Panc1 (cell line): ENCODE measurements around the gene TUBGCP3. TPM values are rescaled to one million over a fixed set of nuclear protein-coding genes. Genes with fewer than 3 reads are reported as not detected.

Experiments
- ATAC-seq: fragments of 200-7000 bp; cut with Tn5 transposase; 2 replicates; pipeline ENCODE4 v1.9.1; 2020; ENCODE audit warnings: mild to moderate bottlenecking, moderate library complexity
- BruUV-seq: library from RNA; stranded (reverse); fragments of 400-500 nt; replicated peaks from 2 replicates; lab custom pipeline; 2021; lab: Mats Ljungman, UMichigan
- CTCF ChIA-PET: fragments of 300-600 bp; sonication (Branson Sonifier 250); formaldehyde crosslinking; loops from one replicate; lab custom pipeline; 2022; ENCODE audit warnings: antibody characterized with exemption; lab: Charles Lee
- POLR2A ChIA-PET: fragments of 300-600 bp; sonication (Branson Sonifier 250); formaldehyde crosslinking; loops from one replicate; lab custom pipeline; 2022; ENCODE audit warnings: antibody characterized with exemption; lab: Charles Lee
- DNase-seq: peaks from one replicate; pipeline ENCODE4 v3.0.0-alpha.2; 2010; ENCODE audit warnings: low read depth, low spot score
- H3K27ac ChIP-seq: 2 replicates; pipeline ENCODE4 v1.5.1; 2011; ENCODE audit warnings: mild to moderate bottlenecking, low read length, inconsistent platforms
- H3K27me3 ChIP-seq: fragments of 200-500 bp; sonication (Bioruptor generic); 2 replicates; pipeline ENCODE4 v1.6.0; 2014; ENCODE audit warnings: low read length, inconsistent platforms; ENCODE audit not compliant: control insufficient read depth, insufficient read depth
- H3K36me3 ChIP-seq: fragments of 200-500 bp; sonication (Bioruptor generic); 2 replicates; pipeline ENCODE4 v1.5.1; 2014; ENCODE audit warnings: inconsistent platforms, mild to moderate bottlenecking, low read length, moderate library complexity; ENCODE audit not compliant: control insufficient read depth, insufficient read depth
- H3K4me1 ChIP-seq: 2 replicates; pipeline ENCODE4 v1.5.1; 2011; ENCODE audit warnings: inconsistent platforms, mild to moderate bottlenecking, low read length, moderate library complexity; ENCODE audit not compliant: control insufficient read depth, insufficient read depth
- H3K4me3 ChIP-seq, 2 experiments: 2 replicates each; pipeline ENCODE4 v1.5.1; 2011 to 2012; ENCODE audit warnings: low read depth in 2 of 2, low read length in 2 of 2, mild to moderate bottlenecking in 2 of 2, inconsistent platforms in 1 of 2, moderate library complexity in 1 of 2
- H3K9me3 ChIP-seq: fragments of 200-500 bp; sonication (Bioruptor generic); 2 replicates; pipeline ENCODE4 v1.5.1; 2014; ENCODE audit warnings: low read depth, mild to moderate bottlenecking, inconsistent platforms, low read length, moderate library complexity; ENCODE audit not compliant: control insufficient read depth, insufficient read depth
- CTCF ChIP-seq: fragments of 450-650 bp; IDR thresholded peaks from 2 replicates; pipeline ENCODE4 v1.5.1; 2017; ENCODE audit warnings: mild to moderate bottlenecking
- POLR2AphosphoS5 ChIP-seq: IDR thresholded peaks from 2 replicates; pipeline ENCODE4 v1.6.1; 2012; ENCODE audit warnings: mild to moderate bottlenecking, low read depth, low read length, moderate library complexity
- REST ChIP-seq, 2 experiments: IDR thresholded peaks; 2 replicates each; pipeline ENCODE4 v1.6.1; 2011 to 2012; ENCODE audit warnings: low read depth in 2 of 2, control low read depth in 1 of 2, low read length in 1 of 2, mild to moderate bottlenecking in 1 of 2, moderate library complexity in 1 of 2; ENCODE audit not compliant: insufficient read depth in 1 of 2
- SIN3A ChIP-seq: IDR thresholded peaks from 2 replicates; pipeline ENCODE4 v1.6.1; 2012; ENCODE audit warnings: low read depth, mild to moderate bottlenecking, low read length, moderate library complexity, borderline replicate concordance; ENCODE audit not compliant: insufficient read depth
- TCF7L2 ChIP-seq: IDR thresholded peaks from 2 replicates; pipeline ENCODE4 v1.6.1; 2011; ENCODE audit warnings: mild to moderate bottlenecking, low read depth, low read length, inconsistent platforms
- in situ Hi-C: cut with HindIII; loops from 2 replicates; pipeline ENCODE4 v1.10.0; 2016; ENCODE audit warnings: low sequenced_read_pairs, low pct_unique_long_range_greater_than_20kb
- intact Hi-C: fragments of 100-400 bp; cut with micrococcal nuclease; formaldehyde crosslinking; loops from one replicate; pipeline ENCODE4 v1.10.0; 2022; ENCODE audit not compliant: unreplicated experiment
- total RNA-seq: library from RNA; stranded (reverse); gene quantifications from one replicate; pipeline ENCODE4 v1.2.1, GENCODE V29; 2021; ENCODE audit not compliant: unreplicated experiment

Gene TUBGCP3
- total RNA-seq, 1 experiment from 2014 or later: 28.4 TPM

GRCh38 chr13:112627161-112627560, 39.2 kb upstream of the TUBGCP3 start:
- H3K27me3 ChIP-seq: no peaks in the 10 kb centered on the region

GRCh38 chr13:112626761-112627160, 38.8 kb upstream of the TUBGCP3 start:
- Histone ChIP-seq H3K27me3 (no peaks in the 10 kb centered on the region), H3K4me3 (no peak overlapping the region), H3K4me1 (no peaks in the 10 kb centered on the region), H3K27ac (no peak overlapping the region), H3K9me3 (no peaks in the 10 kb centered on the region), H3K36me3 (no peaks in the 10 kb centered on the region)
- POLR2A ChIA-PET: no interaction called here
- CTCF ChIA-PET: no interaction called here
- in situ Hi-C loops: no loop called here
- no peak for DNase-seq
- no TSS peak for BruUV-seq
- intact Hi-C loops: no loop called here
- ATAC-seq: no peak
- TF ChIP-seq TCF7L2: no peak
- TF ChIP-seq REST (IDR thresholded peaks at IDR 0.05; ENCODE audit: insufficient read depth in 1 of 2, low read depth in 2 of 2, low read length in 1 of 2): no peak
- no peak for TF ChIP-seq POLR2AphosphoS5
- no peak for TF ChIP-seq SIN3A
- no peak for TF ChIP-seq CTCF

More at GRCh38 chr13:112627161-112627560, 39.2 kb upstream of the TUBGCP3 start:
- BruUV-seq: no TSS peak
- Histone ChIP-seq H3K4me3 (no peak overlapping the region), H3K4me1 (no peaks in the 10 kb centered on the region), H3K9me3 (no peaks in the 10 kb centered on the region), H3K36me3 (no peaks in the 10 kb centered on the region), H3K27ac (no peak overlapping the region)
- ChIA-PET POLR2A (no interaction called here), CTCF (no interaction called here)
- TF ChIP-seq TCF7L2 (no peak), REST (IDR thresholded peaks at IDR 0.05; ENCODE audit: insufficient read depth in 1 of 2, low read depth in 2 of 2, low read length in 1 of 2) (no peak), CTCF (no peak), SIN3A (no peak), POLR2AphosphoS5 (no peak)
- DNase-seq: no peak
- intact Hi-C loops (no loop called here), in situ Hi-C loops (no loop called here)
- ATAC-seq: no peak; the same call in 1 of the 2 replicates
